MCF 10A (cell line): Measurements from ENCODE around the gene COQ6. TPM values are rescaled to one million over a fixed set of nuclear protein-coding genes. Genes with fewer than 3 reads are reported as not detected.
"Not testable (repeated sequence)": the region's sequence is repeated elsewhere in the genome, so short reads cannot be mapped to it uniquely, and the experiment has no call there.

Experiments
- BruUV-seq: library from RNA; stranded (reverse); fragments of 400-500 nt; replicated peaks from 2 replicates; lab custom pipeline; 2021; lab: Mats Ljungman, UMichigan
- CTCF ChIA-PET: fragments of 300-600 bp; sonication (Branson Sonifier 250); formaldehyde crosslinking; extraction: SDS; loops from one replicate; lab custom pipeline; 2021; ENCODE audit warnings: antibody characterized with exemption, inconsistent platforms; lab: Yijun Ruan, JAX
- POLR2A ChIA-PET: fragments of 300-600, 350-650 bp; sonication (Branson Sonifier 250); formaldehyde crosslinking; extraction: SDS; loops from one replicate; lab custom pipeline; 2020; ENCODE audit warnings: antibody characterized with exemption, inconsistent platforms; lab: Yijun Ruan, JAX
- DNase-seq: peaks from one replicate; pipeline ENCODE4 v3.0.0-alpha.2; 2018; ENCODE audit not compliant: unreplicated experiment
- H3K27ac Mint-ChIP-seq: one replicate; pipeline ENCODE4 v1.8.0; 2022; ENCODE audit warnings: mild to moderate bottlenecking, low read depth, mixed read lengths; ENCODE audit not compliant: unreplicated experiment
- H3K27me3 Mint-ChIP-seq: one replicate; pipeline ENCODE4 v1.8.0; 2022; ENCODE audit warnings: mixed read lengths; ENCODE audit not compliant: insufficient read depth, unreplicated experiment
- H3K36me3 Mint-ChIP-seq: one replicate; pipeline ENCODE4 v1.8.0; 2022; ENCODE audit warnings: mild to moderate bottlenecking, moderate library complexity, mixed read lengths; ENCODE audit not compliant: insufficient read depth, unreplicated experiment
- H3K4me1 Mint-ChIP-seq: one replicate; pipeline ENCODE4 v1.8.0; 2022; ENCODE audit warnings: mixed read lengths; ENCODE audit not compliant: insufficient read depth, unreplicated experiment
- H3K4me3 Mint-ChIP-seq: one replicate; pipeline ENCODE4 v1.8.0; 2022; ENCODE audit warnings: mild to moderate bottlenecking, moderate library complexity, mixed read lengths; ENCODE audit not compliant: unreplicated experiment
- H3K9me3 Mint-ChIP-seq: one replicate; pipeline ENCODE4 v1.8.0; 2022; ENCODE audit warnings: mixed read lengths; ENCODE audit not compliant: unreplicated experiment
- intact Hi-C: fragments of 100-400 bp; cut with micrococcal nuclease; formaldehyde crosslinking; loops from 2 replicates; pipeline ENCODE4 v1.14.1; 2022
- total RNA-seq: library from RNA; stranded (reverse); gene quantifications from 2 replicates; pipeline ENCODE4 v1.2.3, GENCODE V29; 2022
- TF ChIP-seq, protein P1 (sequence below): fragments of 200-600 bp; IDR thresholded peaks from one replicate; pipeline ENCODE4 v1.8.0; 2022; ENCODE audit warnings: antibody characterized with exemption, mild to moderate bottlenecking; ENCODE audit not compliant: unreplicated experiment

The COQ6 gene
- total RNA-seq, 1 experiment from 2014 or later: 25.5 TPM

GRCh38 chr14:73996731-73997107 lies 46.6 kb downstream of the COQ6 start:
- BruUV-seq: no TSS peak
- H3K4me3 Mint-ChIP-seq: no peak overlapping the region
- no peak overlapping the region for H3K27ac Mint-ChIP-seq
- POLR2A ChIA-PET: interaction anchor here (1.2 kb wide), 1 partner anchor 36 kb away, joined by 3 read pairs; no protein-coding TSS in a partner anchor
- intact Hi-C loops: no loop called here
- H3K4me1 Mint-ChIP-seq: no peaks in the 10 kb centered on the region
- DNase-seq: no peak
- peaks cover 31% of the 10 kb centered on the region for H3K36me3 Mint-ChIP-seq
- no peaks in the 10 kb centered on the region for H3K9me3 Mint-ChIP-seq
- CTCF ChIA-PET: no interaction called here
- no peaks in the 10 kb centered on the region for H3K27me3 Mint-ChIP-seq
- TF ChIP-seq, protein P1, sequence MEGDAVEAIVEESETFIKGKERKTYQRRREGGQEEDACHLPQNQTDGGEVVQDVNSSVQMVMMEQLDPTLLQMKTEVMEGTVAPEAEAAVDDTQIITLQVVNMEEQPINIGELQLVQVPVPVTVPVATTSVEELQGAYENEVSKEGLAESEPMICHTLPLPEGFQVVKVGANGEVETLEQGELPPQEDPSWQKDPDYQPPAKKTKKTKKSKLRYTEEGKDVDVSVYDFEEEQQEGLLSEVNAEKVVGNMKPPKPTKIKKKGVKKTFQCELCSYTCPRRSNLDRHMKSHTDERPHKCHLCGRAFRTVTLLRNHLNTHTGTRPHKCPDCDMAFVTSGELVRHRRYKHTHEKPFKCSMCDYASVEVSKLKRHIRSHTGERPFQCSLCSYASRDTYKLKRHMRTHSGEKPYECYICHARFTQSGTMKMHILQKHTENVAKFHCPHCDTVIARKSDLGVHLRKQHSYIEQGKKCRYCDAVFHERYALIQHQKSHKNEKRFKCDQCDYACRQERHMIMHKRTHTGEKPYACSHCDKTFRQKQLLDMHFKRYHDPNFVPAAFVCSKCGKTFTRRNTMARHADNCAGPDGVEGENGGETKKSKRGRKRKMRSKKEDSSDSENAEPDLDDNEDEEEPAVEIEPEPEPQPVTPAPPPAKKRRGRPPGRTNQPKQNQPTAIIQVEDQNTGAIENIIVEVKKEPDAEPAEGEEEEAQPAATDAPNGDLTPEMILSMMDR: no peak

DNA sequence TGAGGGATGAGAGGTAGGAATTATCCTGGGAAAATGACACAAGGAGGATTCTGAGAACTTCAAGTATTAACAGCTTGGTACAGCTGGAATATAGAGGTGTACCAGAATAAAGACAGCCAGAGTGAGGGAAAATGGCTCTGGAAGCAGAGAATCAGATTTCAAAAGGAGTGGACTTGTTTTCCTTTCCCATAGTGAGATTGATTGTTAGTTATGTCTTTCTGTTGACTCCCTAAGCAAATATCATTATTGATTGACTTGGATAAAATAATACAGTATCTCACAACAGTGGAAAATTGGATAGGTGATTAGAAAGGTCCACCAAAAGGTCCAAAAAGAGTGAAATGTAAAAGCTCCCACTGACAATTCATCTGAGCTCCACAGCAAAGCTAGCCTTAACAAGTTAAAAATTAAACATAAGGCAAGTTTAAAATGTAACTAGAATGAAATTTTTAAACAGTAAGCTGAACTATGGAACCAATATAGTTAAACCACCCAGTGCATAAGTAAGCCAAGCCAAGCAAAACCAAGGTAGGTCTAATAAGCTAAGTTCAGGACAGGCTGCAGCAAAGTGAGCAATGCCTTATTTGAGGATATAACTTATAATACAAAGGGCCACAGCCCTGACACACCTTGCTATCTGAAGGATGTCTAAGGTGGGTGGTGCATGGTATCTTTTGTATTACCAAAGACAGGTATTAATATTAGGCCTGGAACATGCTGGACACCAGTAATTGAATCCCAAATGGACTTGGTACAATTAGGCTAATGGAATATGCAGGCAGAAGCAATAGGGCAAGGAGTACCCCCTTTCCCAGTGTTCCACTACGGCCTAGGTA lies 47.2 kb downstream of the COQ6 start:
- Mint-ChIP-seq H3K9me3 (no peaks in the 10 kb centered on the region), H3K36me3 (peaks cover 25% of the 10 kb centered on the region), H3K27me3 (no peaks in the 10 kb centered on the region), H3K4me3 (no peak overlapping the region), H3K27ac (no peak overlapping the region), H3K4me1 (no peaks in the 10 kb centered on the region)
- intact Hi-C loops: no loop called here
- CTCF ChIA-PET: interaction anchor here (0.6 kb wide), 1 partner anchor 38 kb away, joined by 3 read pairs; no protein-coding TSS in a partner anchor
- TF ChIP-seq, protein P1: no peak
- POLR2A ChIA-PET: interaction anchor here (1.2 kb wide), 1 partner anchor 37 kb away, joined by 3 read pairs; no protein-coding TSS in a partner anchor
- DNase-seq: no peak
- BruUV-seq: no TSS peak

GRCh38 chr14:73997944-73998447 lies 47.9 kb downstream of the COQ6 start:
- TF ChIP-seq, protein P1: no peak
- Mint-ChIP-seq H3K4me1 (no peaks in the 10 kb centered on the region), H3K9me3 (no peaks in the 10 kb centered on the region), H3K27ac (peak overlapping the region; percentile 52), H3K36me3 (peaks cover 26% of the 10 kb centered on the region), H3K4me3 (no peak overlapping the region), H3K27me3 (no peaks in the 10 kb centered on the region)
- BruUV-seq: no TSS peak
- POLR2A ChIA-PET: no interaction called here
- intact Hi-C loops: no loop called here
- CTCF ChIA-PET: interaction anchor here (0.6 kb wide), 1 partner anchor 38 kb away, joined by 3 read pairs; no protein-coding TSS in a partner anchor
- DNase-seq: no peak

- DNase-seq: no peak
- H3K9me3 Mint-ChIP-seq: no peaks in the 10 kb centered on the region
- POLR2A ChIA-PET: no interaction called here
- no peak overlapping the region for H3K4me3 Mint-ChIP-seq
- peaks cover 34% of the 10 kb centered on the region for H3K36me3 Mint-ChIP-seq
- intact Hi-C loops: no loop called here
- no peaks in the 10 kb centered on the region for H3K27me3 Mint-ChIP-seq
- no TSS peak for BruUV-seq
- H3K27ac Mint-ChIP-seq: peak overlapping the region; percentile 52
- TF ChIP-seq, protein P1: no peak
- CTCF ChIA-PET: interaction anchor here (1.3 kb wide), 1 partner anchor 22 kb away, joined by 4 read pairs; no protein-coding TSS in a partner anchor
- no peaks in the 10 kb centered on the region for H3K4me1 Mint-ChIP-seq
Observed at GRCh38 chr14:73998726-73999125, 48.6 kb downstream of the COQ6 start.

- BruUV-seq, CTCF ChIA-PET, H3K4me3 Mint-ChIP-seq, H3K4me1 Mint-ChIP-seq, H3K27me3 Mint-ChIP-seq, intact Hi-C loops, H3K9me3 Mint-ChIP-seq, DNase-seq, POLR2A ChIA-PET, H3K27ac Mint-ChIP-seq: not testable (repeated sequence)
- peaks cover 60% of the 10 kb centered on the region for H3K36me3 Mint-ChIP-seq
Observed at GRCh38 chr14:74005664-74006063, 55.6 kb downstream of the COQ6 start.
